HG03139 (cell line): Measurements from ENCODE around the gene DISC1.
"Not testable (repeated sequence)": the region's sequence is repeated elsewhere in the genome, so short reads cannot be mapped to it uniquely, and the experiment has no call there.

Source experiments
- ATAC-seq: cut with Tn5 transposase; IDR thresholded peaks from one replicate; pipeline ENCODE4 v1.9.1; 2021; ENCODE audit not compliant: unreplicated experiment

Gene DISC1

DNA sequence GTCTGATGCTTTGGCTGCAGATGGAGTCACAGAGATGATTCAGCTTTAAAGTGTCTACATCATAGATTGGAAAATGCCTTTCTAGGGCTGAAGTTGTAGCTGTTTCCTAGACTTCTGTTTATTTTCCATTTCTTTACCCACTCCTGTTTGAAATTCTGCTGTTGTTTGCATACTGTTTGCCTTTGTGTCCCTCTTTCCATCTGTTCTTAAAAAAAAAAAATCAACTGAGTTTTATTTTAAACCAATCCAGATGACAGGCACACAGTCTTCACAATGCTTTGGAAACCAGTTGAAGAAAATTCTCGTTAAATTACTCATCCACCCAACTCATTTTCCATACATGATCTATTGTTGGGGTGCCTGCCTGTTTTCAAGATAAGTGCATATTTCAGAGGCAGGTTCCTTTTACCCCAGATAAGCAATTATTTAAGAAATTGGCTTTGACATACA lies 245.9 kb downstream of the DISC1 start:
- no peak for ATAC-seq

DNA sequence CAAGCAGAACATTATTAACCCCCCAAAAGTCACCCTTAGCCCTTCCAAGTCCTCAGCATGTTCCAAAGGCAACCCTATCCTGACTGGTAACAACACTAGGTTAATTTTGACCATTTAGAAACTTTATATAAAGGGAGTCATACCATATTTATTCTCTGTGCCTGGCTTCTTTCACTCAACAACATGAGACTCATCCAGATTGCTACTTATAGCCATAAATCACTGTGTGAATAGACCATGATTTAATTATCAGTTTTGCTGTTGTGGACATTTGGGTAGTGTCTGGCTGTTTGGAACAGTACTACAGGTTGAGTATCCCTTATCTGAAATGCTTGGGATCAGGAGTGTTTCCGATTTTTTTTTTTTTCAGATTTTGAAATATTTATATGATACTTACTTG lies 252.1 kb downstream of the DISC1 start:
- no peak for ATAC-seq

DNA sequence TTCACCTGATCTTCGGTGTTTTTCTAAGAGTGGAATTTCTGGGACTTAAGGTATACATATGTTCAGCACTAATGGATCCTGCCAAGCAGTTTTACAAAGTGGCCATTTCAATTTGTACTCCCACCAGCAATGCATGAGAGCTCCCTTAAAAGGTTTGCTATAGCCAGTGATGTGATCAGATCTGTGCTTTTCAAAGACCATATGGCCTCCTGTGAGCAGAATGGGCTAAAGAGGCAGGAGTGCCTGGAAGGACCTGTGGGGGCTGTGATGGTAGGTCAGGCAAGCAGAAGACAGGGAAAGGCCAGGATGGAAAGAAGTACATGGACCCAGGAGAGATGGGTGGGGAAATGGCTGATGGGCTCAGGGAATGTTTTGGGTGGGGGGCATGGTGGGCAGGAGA lies 252.7 kb downstream of the DISC1 start:
- no peak for ATAC-seq

DNA sequence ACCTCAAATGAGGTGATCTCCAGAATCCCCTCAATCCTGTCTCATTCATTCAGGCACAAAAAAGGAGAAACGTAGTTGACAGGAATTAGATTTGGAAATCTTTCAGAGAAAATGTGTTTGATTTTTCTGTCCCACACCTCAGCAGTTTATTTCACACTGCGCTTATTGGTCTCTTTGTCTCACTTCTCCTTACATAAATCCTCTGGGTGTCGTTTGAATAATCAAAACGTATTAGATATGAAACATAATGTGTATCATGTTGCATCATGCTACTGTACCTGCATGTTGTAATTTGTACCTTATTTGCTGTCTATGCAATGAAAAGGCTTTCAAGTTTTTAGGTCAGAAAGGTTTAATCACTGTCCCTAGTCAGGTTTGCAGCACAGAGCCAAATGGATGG lies 255.7 kb downstream of the DISC1 start:
- ATAC-seq, result no peak

DNA sequence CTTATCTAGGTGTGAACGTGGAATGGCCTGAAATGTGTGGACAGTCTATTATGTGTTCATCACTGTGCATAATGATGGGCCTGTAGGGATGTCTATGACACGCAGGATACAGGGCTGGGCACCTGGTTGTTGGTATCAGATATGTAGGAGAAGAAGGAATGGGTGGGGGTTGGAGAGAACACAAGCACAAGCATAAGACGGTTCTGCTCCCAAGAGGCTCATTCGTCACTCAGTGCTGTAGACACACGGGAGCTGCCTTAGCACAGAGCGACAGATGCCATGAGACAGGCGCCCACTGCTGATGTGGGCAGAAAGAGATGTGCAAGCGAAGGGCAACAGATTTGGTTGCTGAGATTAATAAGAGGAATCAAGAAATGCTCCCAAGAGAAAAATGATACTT lies 256.2 kb downstream of the DISC1 start:
- no peak for ATAC-seq

DNA sequence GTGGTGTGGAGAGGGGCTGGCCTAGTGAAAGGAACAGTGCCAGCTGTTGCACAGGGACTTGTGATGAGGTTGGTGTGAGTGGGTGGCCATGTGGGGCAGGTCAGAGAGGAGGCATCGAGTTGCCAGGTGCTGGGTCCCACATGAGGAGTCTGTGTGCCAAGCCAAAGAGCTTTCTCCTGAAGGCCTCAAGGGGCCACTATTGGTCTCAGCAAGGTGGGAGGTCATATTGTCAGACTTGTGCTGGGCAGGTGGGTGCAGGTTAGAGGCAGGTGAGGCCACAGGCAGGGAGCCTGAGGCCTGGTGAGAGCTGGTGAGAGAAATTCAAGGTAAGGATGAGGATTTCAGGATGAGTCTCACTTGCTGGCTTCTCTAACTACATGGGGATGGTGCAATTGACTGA lies 256.8 kb downstream of the DISC1 start:
- ATAC-seq, result no peak

DNA sequence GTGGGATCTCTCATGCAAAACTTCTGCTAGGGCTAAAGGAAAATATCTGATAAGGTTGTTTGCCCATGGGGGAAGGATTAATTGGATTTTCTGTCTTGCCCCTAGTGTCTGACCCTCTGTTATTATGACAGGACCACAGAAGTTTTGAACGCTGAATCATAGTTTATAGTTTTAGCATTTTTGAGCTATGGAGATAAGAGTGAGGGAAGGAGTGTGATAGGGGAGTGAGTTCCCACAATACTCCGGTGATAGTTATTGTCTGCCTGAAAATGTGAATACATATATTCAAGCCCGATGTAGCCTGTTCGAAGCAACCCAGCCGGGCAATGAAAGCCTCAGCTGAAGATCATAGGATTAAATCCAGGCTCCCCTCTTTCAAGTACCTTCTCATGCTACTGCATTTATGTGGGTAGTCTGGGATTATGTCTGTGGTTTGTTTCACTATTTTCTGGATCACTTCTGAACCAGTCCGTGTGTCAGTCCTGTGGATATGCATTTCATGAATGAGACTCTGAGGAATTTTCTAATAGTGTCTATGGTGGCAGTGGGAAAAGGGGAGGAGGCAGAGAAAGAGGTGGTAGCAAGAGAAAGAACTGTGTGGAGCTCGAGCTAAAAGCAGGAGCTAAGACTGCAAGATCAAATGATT lies 258.7 kb downstream of the DISC1 start:
- no peak for ATAC-seq

DNA sequence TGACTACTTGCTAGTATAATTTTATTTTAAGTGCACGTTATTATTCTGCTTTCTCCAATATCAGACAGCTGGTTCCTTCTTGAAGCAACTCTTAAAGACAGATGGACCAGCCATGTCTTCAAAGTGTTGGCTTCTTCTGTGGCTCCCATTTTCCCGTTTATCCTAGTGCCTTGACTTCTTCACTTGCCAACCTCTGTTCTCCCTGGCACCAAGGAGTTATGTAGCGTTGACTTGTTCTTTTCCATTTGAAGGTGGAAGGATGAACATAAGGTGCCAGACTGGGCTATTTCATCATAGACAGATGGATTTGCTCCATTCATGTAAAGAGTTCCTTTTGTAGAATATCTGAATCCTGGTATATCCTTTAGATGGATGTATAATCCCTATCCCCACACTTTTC lies 260.6 kb downstream of the DISC1 start:
- no peak for ATAC-seq

DNA sequence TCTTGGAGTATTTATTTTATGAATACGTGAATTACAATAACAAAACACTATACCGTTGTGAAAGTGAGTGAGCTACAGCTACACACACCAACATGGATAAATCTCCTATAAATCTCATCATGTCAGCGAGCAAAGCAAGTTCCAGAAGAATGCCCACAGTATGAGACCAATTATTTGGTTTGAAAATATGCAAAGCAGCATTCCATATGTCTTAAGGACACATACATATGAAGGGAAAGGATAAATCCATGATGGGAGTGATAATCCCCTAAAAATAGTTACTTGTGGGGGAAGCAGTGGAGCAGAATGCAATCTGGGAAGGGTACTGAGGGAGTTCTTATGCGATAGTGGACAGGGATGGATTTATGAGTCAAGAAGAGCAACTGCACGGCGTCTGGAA lies 261.3 kb downstream of the DISC1 start:
- no peak for ATAC-seq

DNA sequence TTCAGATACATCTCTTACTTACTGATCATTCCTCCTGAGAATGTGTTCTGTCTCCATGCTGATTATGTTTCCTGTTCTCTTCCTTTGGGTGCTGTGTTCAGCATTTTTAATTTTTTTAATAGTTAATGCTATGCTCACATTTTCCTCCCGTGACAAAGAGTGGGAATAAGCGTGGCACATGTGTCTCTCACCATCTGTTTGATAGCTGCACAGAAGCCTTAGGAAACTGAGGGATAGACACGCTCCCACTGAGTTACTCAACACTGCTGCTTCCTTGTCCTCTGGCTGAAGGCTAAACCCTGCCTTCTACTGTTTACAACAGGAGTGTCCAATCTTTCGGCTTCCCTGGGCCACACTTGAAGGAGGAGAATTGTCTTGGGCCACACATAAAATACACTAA lies 264.2 kb downstream of the DISC1 start:
- no peak for ATAC-seq

DNA sequence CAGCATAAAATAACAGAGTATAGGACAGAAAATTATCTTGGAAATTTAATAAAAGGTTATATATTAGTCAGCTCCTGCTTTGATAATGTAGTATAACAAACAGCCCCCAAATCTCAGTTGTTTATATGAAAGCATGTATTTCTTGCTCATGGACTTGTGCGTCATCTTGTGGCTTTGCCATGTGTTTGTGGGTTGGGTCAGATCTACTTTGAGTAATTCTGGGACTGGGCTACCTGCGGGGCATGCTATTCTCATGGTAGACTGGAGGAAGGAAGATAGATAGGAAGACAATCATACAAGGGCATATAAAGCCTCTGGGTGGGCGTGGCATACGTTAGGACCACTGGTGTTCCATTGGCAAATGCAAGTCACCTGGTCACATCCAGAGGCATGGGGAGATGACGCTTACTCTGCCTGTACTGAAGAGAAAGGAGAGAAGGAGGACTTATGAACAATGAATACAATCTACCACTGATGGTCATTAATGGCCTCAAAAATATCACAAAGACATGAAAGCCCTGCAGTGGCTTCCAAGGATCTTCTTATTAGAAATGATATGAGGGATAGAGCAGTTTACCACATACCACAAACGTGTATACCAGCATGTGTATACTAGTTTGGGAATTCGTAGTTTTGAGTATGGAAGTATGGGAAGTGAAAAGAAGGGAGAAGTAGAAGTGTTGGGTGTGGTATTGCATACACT lies 267.0 kb downstream of the DISC1 start:
- ATAC-seq, result no peak

DNA sequence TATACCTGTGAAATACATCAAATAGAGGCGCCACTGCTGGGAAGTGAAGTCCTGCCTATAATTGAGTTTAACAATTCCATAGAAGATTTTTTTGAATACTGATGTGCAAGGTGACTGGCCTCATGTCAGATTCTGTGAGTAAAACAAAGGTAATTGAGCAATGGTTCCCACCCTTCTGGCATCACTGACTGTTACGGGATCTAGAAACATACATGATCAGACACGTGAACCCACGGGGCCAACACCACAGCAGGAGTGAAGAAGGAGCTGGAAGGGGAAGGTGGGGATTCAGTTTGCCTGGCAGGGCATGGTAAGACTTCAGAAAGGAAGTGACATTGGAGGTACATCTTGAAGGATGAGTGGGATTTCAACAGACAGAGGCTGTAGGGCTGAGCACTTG lies 270.2 kb downstream of the DISC1 start:
- no peak for ATAC-seq

DNA sequence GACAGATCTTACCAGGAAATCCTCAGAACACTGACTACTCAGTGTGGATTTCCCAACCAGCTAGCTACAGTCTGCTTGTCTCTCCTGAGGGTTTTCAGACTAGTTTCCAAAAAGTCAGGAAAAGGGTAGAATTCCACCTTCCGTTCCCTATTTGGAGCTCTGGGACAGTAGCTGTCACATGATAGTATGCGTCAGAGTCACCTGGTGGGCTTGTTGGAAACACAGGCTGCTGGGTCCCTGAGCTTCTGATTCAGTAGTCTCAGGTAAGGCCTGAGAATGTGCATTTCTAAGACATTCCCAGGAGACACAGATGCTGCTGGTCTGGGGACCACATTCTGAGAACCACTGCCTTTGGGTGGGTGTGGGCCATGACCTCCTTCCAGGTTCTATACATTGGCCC lies 272.5 kb downstream of the DISC1 start:
- no peak for ATAC-seq

DNA sequence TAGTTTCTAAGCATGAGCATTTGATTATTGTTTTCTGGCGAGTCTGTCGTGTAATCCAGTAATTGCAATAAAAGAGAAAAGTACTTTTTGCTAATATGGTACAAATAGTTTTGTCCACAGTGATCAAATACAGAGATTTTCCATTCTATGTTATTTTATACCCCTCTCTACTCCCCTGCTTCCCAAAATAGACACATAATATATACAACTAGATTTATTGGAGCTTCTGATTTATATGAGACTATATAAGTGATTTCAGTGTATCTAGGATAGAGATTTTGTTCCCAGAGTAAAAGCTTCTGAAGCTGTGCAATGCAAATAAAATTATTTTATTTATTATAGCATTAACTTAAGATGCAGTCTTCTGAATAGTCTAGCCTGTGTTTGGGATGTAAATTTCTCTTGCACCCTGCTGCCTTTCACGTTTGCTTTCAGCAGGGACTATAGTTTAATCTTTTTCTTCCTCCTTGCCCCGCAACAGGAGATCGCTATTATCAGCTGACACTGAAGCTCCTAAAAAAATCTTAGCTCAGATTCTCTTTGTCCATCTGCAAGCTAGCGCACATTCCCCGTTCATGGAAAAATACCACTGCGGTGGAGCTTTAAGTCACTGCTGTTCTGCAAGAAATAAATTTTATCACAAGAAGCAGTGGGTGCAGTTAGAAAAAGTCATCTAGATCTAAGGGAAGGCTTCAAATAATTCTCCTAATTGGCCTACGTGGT lies 273.3 kb downstream of the DISC1 start:
- ATAC-seq, result no peak

DNA sequence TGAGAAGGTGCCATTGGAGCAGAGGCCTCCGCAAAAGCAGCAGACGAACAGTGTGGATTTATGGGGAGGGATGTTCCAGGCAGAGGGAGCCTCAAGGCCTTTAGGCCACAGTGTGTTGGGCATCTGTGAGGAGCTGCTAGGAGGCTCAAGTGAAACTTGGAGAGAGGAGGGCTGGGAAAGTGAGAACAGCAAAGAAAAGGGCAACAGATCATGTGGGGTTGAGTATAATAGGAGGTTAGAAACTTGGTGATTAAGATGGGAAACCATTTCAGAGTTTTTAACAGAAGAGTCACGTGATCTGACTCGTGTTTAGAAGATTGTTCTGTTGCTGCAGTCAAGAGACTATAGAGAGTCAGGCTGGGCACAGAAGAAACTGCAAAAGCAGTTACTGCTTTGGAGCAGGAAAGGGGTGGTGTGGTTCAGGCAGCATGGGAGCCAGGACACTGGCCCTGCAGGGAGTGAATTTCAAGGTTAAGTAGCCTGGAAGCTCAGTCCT lies 277.0 kb downstream of the DISC1 start:
- no peak for ATAC-seq

DNA sequence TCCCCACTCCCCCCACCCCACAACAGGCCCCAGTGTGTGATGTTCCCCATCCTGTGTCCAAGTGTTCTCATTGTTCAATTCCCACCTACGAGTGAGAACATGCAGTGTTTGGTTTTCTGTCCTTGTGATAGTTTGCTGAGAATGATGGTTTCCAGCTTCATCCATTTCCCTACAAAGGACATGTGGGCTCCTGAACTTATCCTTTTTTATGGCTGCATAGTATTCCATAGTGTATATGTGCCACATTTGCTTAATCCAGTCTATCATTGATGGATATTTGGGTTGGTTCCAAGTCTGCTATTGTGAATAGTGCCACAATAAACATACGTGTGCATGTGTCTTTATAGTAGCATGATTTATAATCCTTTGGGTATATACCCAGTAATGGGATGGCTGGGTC lies 280.7 kb downstream of the DISC1 start:
- not testable (repeated sequence) for ATAC-seq

DNA sequence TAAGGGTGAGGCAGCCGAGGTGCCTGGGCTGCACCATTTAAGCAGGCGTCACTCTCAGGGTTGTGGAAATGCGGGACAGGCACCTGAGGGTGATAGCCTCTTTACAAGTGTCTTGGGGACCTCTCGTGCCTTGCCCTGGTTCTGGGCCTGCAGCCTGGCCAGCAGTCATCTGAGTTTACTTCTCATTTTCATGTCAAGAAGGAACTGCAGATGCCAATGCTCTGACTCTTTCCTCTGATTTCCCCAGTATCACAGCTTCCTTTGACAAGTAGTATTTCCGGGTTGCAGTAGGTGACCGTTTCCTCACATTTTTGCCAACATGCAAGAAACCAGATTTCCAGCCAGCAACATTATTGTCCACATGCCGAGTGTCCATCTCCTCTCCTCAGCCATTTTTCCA lies 286.9 kb downstream of the DISC1 start:
- no peak for ATAC-seq

DNA sequence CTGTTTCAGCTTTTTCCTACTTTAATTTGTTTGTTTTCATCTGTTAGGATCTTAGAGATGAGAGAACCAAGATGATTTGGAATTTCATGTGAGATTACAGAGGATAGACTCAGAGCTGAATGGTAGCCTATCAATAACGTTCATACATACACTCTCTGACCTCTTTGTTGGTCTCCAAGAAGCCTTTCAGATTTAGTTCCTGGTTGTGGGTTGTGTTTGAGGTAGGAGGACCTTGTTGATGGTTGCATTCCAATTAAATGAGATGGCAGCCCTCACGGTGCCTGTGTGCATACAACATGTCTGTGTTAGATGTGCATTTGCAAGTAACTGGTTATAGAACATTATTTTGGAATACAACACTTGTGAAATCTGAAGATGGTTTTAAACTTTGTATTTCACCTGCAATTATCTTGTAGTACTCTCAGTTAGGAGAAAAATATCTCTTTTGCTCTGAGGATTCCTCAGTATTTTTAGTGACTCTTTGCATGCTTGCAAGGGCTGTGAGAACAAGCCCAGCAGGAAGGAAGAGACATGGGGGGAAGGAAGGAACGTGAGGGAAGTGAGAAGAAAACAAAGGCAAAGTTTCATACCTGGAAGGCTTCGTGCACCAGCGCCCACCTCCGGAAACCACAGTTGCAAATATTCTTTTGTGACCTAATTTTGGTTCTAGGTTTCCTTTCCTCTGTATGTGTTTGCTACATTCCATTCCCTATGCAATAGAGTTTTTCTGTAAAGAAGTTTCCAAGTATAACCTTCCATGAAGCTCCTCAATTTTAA lies 291.8 kb downstream of the DISC1 start:
- ATAC-seq, result no peak

DNA sequence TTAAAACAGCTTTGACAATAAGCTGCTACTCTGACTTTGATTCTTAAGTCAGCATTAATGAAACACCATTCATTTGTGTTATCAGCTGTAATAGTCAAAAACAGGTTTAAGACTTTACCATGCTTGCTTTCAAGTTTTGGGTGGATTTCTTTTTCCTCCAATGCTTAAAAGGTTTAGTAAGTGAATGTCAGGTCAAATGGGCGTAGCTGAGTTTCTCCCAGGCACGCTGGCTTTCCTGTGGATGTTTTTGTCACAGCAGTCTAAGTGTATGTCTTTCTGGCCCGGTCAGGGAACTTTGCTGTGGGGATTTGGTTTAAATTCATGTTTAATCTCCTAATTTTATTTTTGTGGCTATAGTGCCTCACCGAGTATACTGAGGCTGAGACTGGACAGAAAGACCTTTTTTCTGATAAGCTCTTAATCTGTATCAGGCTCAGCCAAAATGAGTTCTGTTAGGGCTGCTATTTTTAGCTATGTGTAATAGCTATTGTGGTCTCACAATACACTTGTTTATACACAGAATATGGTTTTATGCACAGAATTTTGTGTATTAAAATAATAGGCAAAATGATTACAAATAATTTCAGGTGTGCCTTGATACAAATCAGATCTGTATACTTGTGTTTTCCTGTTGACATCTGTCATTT lies 292.8 kb downstream of the DISC1 start:
- no peak for ATAC-seq

DNA sequence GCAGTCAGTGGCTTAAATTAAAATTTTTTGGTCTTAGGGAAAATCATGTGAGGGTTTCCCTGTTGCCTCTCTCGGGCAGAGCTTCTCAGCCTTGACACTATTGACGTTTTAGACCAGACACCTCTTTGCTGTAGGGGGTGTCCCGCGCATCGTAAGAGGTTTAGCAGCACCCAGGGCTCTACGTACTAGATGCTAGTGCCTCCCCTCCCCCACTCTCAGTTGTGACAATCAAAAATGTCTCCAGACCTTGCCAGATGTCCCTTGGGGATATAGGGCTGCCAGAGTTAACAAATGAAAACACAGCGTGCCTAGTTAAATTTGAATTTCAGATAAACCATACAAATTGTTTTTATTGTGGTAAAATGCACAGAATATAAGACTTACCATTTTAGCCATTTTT lies 293.3 kb downstream of the DISC1 start:
- ATAC-seq, result no peak
